BJ (cell line): Measurements from ENCODE around the gene DRD4. TPM values are rescaled to one million over a fixed set of nuclear protein-coding genes. Genes with fewer than 3 reads are reported as not detected.

Experiments
- CTCF ChIA-PET: fragments of 350-600 bp; formaldehyde crosslinking; extraction: SDS; loops from one replicate; lab custom pipeline; 2021; ENCODE audit warnings: antibody characterized with exemption, inconsistent platforms; lab: Yijun Ruan, JAX
- POLR2A ChIA-PET: fragments of 300-600 bp; sonication (Branson Sonifier 250); formaldehyde crosslinking; extraction: SDS; loops from one replicate; lab custom pipeline; 2021; ENCODE audit warnings: antibody characterized with exemption; lab: Charles Lee
- DNase-seq: peaks from one replicate; pipeline ENCODE4 v3.0.0-alpha.2; 2011; ENCODE audit warnings: low read depth
- H3K27me3 ChIP-seq: 2 replicates; pipeline ENCODE4 v1.6.0; 2011; ENCODE audit warnings: low read length; ENCODE audit not compliant: control insufficient read depth, insufficient read depth
- H3K36me3 ChIP-seq: 2 replicates; pipeline ENCODE4 v1.5.1; 2011; ENCODE audit warnings: low read length; ENCODE audit not compliant: control insufficient read depth, insufficient read depth
- H3K4me3 ChIP-seq: 2 replicates; pipeline ENCODE4 v1.5.1; 2011; ENCODE audit warnings: low read depth, mild to moderate bottlenecking, control low read depth, low read length
- CTCF ChIP-seq: IDR thresholded peaks from 2 replicates; pipeline ENCODE4 v1.5.1; 2011; ENCODE audit warnings: low read depth, mild to moderate bottlenecking, control low read depth, inconsistent platforms, low read length, moderate library complexity; ENCODE audit not compliant: insufficient read depth
- polyA plus RNA-seq: library from polyadenylated mRNA; depleted of rRNA; stranded (reverse); fragments of >200 nt; gene quantifications from 2 replicates; pipeline ENCODE4 v1.2.3, GENCODE V29; 2011

The DRD4 gene
- polyA plus RNA-seq, 1 experiment = not detected

GRCh38 chr11:605286-606129 lies 31.6 kb upstream of the DRD4 start:
- DNase-seq = no peak
- peaks cover 50% of the 10 kb centered on the region for H3K36me3 ChIP-seq
- TF ChIP-seq CTCF = no peak
- CTCF ChIA-PET = no interaction called here
- no peak overlapping the region for H3K4me3 ChIP-seq
- no peaks in the 10 kb centered on the region for H3K27me3 ChIP-seq
- POLR2A ChIA-PET = no interaction called here

GRCh38 chr11:606245-606644 lies 30.8 kb upstream of the DRD4 start:
- no peaks in the 10 kb centered on the region for H3K27me3 ChIP-seq
- ChIA-PET CTCF (no interaction called here), POLR2A (interaction anchor here (0.6 kb wide), 1 partner anchor 30 kb away, joined by 3 read pairs; the partner anchor contains the start of gene PHRF1)
- TF ChIP-seq CTCF = no peak
- H3K36me3 ChIP-seq = peaks cover 57% of the 10 kb centered on the region
- no peak for DNase-seq
- H3K4me3 ChIP-seq = no peak overlapping the region

GRCh38 chr11:607020-607780 lies 29.9 kb upstream of the DRD4 start:
- H3K4me3 ChIP-seq = no peak overlapping the region
- no peak for DNase-seq
- POLR2A ChIA-PET = no interaction called here
- H3K36me3 ChIP-seq = peaks cover 54% of the 10 kb centered on the region
- no peaks in the 10 kb centered on the region for H3K27me3 ChIP-seq
- no peak for TF ChIP-seq CTCF
- CTCF ChIA-PET = no interaction called here

- POLR2A ChIA-PET = no interaction called here
- no peak for TF ChIP-seq CTCF
Measured at GRCh38 chr11:607971-608659, 29.0 kb upstream of the DRD4 start.

GRCh38 chr11:608791-609251 lies 28.2 kb upstream of the DRD4 start:
- ChIA-PET POLR2A (no interaction called here), CTCF (no interaction called here)

More at GRCh38 chr11:607971-608659, 29.0 kb upstream of the DRD4 start:
- DNase-seq = no peak
- H3K36me3 ChIP-seq = peaks cover 61% of the 10 kb centered on the region
- CTCF ChIA-PET = no interaction called here
- H3K4me3 ChIP-seq = no peak overlapping the region
- H3K27me3 ChIP-seq = no peaks in the 10 kb centered on the region

More at GRCh38 chr11:608791-609251, 28.2 kb upstream of the DRD4 start:
- DNase-seq = no peak
- peaks cover 61% of the 10 kb centered on the region for H3K36me3 ChIP-seq
- H3K27me3 ChIP-seq = no peaks in the 10 kb centered on the region
- H3K4me3 ChIP-seq = no peak overlapping the region
- no peak for TF ChIP-seq CTCF
